ENCODE data around the gene P2RY2.

The P2RY2 gene

DNA sequence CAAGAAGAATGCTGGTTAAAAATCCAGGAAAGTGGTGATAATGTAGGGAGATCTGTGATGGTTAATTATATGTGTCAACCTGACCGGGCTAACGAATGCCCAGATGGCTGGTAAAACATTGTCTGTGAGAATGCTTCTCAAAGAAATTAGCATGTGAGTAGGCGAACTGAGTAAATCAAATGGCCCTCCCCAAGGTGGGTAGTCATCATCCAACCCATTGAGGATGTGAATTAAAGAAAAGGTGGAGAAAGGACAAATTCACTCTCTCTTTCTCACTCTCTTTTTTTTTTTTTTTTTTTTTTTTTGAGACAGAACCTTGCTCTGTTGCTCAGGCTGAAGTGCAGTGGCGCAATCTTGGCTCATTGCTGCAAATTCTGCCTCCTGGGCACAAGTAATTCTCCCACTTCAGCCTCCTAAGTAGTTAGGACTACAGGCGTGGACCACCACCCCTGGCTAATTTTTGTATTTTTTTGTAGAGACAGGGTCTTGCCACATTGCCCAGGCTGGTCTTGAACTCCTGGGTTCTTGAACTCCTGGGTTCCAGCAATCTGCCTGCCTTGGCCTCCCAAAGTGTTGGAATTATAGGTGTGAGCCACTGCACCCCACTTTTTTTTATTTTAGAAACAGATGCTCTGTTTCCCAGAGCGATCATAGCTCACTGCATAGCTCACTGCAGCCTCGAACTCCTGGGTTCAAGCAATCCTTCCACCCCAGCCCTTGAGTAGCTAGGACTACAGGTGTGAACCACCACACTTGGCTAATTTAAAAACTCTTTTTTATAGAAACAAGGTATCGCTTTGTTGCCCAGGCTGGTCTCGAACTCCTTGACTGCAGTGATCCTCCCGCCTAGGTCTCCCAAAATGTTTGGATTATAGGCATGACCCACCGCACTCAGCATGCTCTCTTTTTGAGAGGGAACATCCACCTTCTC, 32.0 kb downstream of the P2RY2 start:
- TF ChIP-seq, protein P1, sequence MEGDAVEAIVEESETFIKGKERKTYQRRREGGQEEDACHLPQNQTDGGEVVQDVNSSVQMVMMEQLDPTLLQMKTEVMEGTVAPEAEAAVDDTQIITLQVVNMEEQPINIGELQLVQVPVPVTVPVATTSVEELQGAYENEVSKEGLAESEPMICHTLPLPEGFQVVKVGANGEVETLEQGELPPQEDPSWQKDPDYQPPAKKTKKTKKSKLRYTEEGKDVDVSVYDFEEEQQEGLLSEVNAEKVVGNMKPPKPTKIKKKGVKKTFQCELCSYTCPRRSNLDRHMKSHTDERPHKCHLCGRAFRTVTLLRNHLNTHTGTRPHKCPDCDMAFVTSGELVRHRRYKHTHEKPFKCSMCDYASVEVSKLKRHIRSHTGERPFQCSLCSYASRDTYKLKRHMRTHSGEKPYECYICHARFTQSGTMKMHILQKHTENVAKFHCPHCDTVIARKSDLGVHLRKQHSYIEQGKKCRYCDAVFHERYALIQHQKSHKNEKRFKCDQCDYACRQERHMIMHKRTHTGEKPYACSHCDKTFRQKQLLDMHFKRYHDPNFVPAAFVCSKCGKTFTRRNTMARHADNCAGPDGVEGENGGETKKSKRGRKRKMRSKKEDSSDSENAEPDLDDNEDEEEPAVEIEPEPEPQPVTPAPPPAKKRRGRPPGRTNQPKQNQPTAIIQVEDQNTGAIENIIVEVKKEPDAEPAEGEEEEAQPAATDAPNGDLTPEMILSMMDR (IDR thresholded peaks at IDR 0.05; ENCODE audit: low read depth, low read length), result no peak
- Histone ChIP-seq H3K9me3 (no peaks in the 10 kb centered on the region), H3K27me3 (no peaks in the 10 kb centered on the region), H3K4me3 (ENCODE audit: low read depth, low read length) (no peak overlapping the region), H3K36me3 (no peaks in the 10 kb centered on the region), H3K4me1 (peaks cover 15% of the 10 kb centered on the region)
- no peak for DNase-seq

DNA sequence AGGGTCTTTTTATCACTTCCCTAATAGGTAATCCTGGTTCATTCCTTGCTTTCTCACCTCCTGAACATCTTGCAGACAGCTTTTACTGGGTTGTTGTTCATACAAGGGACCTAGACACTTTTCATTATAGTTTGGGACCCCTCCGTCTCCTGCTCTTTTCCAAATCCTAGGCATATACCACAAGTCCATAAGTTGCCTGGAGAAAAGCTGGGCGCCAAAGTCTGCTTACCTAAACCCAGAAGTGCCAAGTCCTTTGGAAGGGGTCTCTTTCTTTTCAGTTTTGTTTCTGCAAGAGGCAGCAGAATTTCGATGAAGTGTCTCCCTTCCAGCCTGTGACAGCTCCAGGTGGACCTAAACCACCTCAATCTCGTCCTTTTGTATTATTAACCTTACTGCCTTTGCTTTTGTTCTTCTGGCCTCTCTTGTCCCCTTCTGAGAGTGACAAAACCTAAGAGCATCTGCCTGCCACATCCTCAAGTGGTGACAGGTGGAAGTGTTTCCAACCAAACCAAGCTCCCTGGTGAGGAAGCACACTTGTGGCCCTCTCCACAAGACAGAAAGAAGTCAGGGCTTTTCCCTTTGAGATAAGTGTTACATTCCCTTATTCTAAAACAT, 34.6 kb downstream of the P2RY2 start:
- DNase-seq, result no peak
- H3K4me1 ChIP-seq, result peaks cover 3% of the 10 kb centered on the region; the same call in 1 of the 2 replicates
- no peak overlapping the region for H3K4me3 ChIP-seq (ENCODE audit: low read depth, low read length)
- TF ChIP-seq, protein P1 (IDR thresholded peaks at IDR 0.05; ENCODE audit: low read depth, low read length), result peak; percentile 44
- no peaks in the 10 kb centered on the region for H3K27me3 ChIP-seq
- no peaks in the 10 kb centered on the region for H3K9me3 ChIP-seq
- H3K36me3 ChIP-seq, result no peaks in the 10 kb centered on the region

DNA sequence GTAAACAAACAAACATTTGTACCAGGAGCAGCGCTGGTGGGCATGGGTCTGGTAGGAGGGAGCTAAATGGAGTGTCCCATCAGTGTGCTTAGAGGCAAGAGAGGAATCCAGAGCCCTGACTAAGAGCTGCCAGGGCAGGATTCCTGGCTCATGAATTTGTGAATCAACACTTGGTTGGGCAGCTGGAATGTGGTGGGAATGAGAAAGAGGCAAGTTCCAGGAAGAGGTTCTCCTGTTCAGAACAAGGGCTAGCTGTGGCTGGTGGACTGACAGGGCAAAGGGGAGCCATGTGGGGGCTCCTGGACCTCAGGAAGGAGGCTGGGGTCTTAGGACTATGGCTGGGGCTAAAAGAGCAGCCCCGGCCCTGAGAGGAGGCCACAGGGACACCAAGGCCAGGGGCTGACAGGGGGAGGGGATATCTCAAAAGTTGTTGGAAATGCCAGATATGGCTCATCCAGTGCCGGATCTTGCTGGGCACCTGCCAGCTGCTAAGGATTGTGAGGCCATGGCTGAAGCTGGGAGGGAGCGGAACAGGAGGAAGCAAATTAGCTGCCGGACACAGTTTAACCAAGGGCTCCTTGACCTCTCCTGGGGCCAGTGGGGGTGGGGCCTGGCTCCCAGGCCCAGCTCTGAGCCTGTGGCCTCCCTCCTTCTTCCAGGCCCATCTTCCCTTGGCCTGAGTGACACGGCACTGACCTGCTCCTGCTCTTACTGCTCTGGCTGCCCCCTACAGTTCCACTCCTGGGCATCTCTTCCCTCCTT, 39.4 kb downstream of the P2RY2 start:
- TF ChIP-seq, protein P1 (IDR thresholded peaks at IDR 0.05; ENCODE audit: low read depth, low read length), result no peak
- H3K4me1 ChIP-seq, result 0 out of 2 replicates have a peak, but pooled peaks cover 3% of the 10 kb centered on the region
- no peaks in the 10 kb centered on the region for H3K36me3 ChIP-seq
- no peaks in the 10 kb centered on the region for H3K9me3 ChIP-seq
- no peaks in the 10 kb centered on the region for H3K27me3 ChIP-seq
- DNase-seq, result no peak
- no peak overlapping the region for H3K4me3 ChIP-seq (ENCODE audit: low read depth, low read length)

DNA sequence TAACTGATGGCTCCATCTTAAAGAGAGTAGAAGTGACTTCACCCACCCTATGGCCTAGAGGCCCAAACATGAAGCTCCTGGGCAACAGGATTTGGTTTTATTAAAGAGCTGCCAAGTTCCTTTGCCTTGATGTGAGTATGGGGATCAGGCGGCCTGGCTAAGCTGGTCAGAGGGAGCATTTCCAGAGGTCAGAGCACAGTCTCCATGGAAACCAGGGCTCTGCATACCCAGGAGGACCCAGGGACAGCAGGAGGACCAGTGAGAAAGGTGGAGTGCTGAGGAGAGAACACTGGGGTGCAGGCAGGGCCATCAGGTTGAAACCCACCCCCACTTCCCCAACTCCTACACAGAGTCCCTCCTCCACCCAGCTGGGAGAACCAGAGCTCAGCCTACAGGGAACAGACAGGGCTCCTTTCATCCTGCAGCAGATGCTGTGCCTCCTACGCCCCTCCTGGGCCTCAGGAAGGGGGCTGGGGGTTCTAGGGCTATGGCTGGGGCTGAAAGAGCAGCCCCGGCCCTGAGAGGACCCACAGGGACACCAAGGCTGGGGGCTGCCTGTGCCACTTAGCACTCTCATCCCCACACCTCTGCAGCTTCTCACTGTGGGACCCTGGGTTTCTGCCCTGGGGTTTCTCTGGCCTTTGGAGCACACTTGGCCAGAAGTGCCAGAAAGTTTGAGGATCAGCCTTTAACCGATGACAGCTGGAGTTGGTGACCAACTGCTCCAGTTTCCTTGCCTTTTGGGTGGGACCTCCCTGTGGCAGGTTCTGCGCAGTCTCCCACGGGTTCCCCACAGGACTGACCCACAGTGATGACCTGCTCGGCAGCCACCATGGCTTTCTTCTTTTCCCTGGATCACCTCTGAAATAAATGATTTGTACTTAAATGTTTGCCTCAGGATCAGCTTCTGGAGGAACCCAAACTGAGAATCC, 40.3 kb downstream of the P2RY2 start:
- Histone ChIP-seq H3K9me3 (no peaks in the 10 kb centered on the region), H3K4me1 (peaks cover 3% of the 10 kb centered on the region; the same call in 1 of the 2 replicates), H3K4me3 (ENCODE audit: low read depth, low read length) (no peak overlapping the region), H3K27me3 (no peaks in the 10 kb centered on the region), H3K36me3 (no peaks in the 10 kb centered on the region)
- TF ChIP-seq, protein P1 (IDR thresholded peaks at IDR 0.05; ENCODE audit: low read depth, low read length), result no peak
- no peak for DNase-seq

DNA sequence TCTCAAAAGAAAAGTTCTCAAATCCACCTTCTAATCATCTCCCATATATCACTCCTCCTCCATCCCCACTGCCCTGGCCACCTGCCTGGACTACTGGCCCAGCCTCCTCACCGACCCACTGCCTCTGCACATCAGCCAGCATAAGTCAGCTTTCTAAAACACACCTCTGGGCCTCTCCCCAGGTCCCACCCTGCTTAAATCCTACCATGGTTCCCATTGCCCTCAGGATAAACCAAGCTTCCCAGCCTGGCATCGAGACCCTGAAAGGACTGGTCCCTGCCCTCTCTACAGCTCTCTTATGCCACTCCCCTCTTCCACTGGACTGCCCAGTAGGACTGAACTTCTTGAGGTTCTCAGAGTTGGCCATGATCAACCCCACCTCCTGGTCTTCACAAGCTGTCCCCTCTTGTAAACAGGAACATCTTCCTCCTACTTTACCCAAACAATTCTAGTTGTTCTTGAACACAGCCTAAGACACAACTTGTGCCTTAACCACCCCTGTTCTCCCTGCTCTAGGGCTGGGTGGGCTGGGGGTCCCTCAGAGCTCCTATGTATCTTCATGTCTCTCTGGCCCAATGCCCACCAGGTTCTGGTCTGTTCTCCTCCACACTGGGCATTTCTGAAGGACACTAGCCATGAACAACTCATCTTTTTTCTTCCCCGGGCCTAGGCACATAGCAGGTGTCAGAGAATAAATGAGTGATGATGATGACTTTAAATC, 41.5 kb downstream of the P2RY2 start:
- H3K4me1 ChIP-seq, result no peaks in the 10 kb centered on the region; the same call in 1 of the 2 replicates

More for the DNA sequence above, 41.5 kb downstream of the P2RY2 start:
- no peak for DNase-seq
- Histone ChIP-seq H3K36me3 (no peaks in the 10 kb centered on the region), H3K27me3 (no peaks in the 10 kb centered on the region), H3K4me3 (ENCODE audit: low read depth, low read length) (no peak overlapping the region), H3K9me3 (no peaks in the 10 kb centered on the region)
- TF ChIP-seq, protein P1 (IDR thresholded peaks at IDR 0.05; ENCODE audit: low read depth, low read length), result no peak
